B cell (primary cell): ENCODE measurements around the gene STYXL1.

Experiments
- CTCF ChIP-seq: fragments of 200-600 bp; IDR thresholded peaks from one replicate; pipeline ENCODE4 v1.8.0; 2022; ENCODE audit warnings: antibody characterized with exemption, mild to moderate bottlenecking
- EZH2 ChIP-seq: IDR thresholded peaks from 2 replicates; pipeline ENCODE4 v1.6.1; 2012; ENCODE audit warnings: borderline replicate concordance, low read depth, mild to moderate bottlenecking, moderate library complexity, low read length; ENCODE audit not compliant: insufficient read depth, poor library complexity, severe bottlenecking

DNA sequence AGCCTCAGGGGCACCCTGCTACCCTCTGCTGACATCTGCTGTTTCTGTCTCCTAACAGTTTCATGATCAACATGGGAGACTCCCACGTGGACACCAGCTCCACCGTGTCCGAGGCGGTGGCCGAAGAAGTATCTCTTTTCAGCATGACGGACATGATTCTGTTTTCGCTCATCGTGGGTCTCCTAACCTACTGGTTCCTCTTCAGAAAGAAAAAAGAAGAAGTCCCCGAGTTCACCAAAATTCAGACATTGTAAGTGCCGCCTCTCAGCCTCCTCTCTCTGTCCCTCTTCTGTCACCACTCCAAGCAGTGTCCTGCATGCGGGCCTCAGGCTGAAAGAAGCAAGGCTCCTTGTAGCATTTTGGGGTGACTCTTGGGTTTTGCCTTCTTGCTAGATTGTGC is 93.9 kb downstream of the STYXL1 start:
- no peak for TF ChIP-seq CTCF
- no peak for TF ChIP-seq EZH2
